GM10847 (cell line): ENCODE results near the gene MTX3.

ENCODE experiments used
- POLR2A ChIP-seq: IDR thresholded peaks from 2 replicates; pipeline ENCODE4 v1.6.1; 2011; ENCODE audit not compliant: insufficient read length; ENCODE audit errors: extremely low read depth

MTX3 gene, protein sequence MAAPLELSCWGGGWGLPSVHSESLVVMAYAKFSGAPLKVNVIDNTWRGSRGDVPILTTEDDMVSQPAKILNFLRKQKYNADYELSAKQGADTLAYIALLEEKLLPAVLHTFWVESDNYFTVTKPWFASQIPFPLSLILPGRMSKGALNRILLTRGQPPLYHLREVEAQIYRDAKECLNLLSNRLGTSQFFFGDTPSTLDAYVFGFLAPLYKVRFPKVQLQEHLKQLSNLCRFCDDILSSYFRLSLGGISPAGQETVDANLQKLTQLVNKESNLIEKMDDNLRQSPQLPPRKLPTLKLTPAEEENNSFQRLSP

GRCh38 chr5:79990598-79991507 is at the start of gene MTX3:
MTX3 (minus strand) TSS chr5:79991262; CDS start chr5:79991238, 24 bp downstream.
- TF ChIP-seq POLR2A = peak; percentile 49

- TF ChIP-seq POLR2A = no peak
Measured at GRCh38 chr5:80039650-80040049, 48.6 kb upstream of the MTX3 start.

GRCh38 chr5:80037366-80037765 is 46.3 kb upstream of the MTX3 start:
- no peak for TF ChIP-seq POLR2A

GRCh38 chr5:80036615-80037014 is 45.6 kb upstream of the MTX3 start:
- no peak for TF ChIP-seq POLR2A

GRCh38 chr5:80035839-80036238 is 44.8 kb upstream of the MTX3 start:
- no peak for TF ChIP-seq POLR2A

GRCh38 chr5:80034962-80035821 is 44.1 kb upstream of the MTX3 start, which contains the start of gene THBS4:
THBS4 (plus strand) TSS chr5:80035348; CDS start chr5:80035538, 190 bp downstream.
- no peak for TF ChIP-seq POLR2A

DNA sequence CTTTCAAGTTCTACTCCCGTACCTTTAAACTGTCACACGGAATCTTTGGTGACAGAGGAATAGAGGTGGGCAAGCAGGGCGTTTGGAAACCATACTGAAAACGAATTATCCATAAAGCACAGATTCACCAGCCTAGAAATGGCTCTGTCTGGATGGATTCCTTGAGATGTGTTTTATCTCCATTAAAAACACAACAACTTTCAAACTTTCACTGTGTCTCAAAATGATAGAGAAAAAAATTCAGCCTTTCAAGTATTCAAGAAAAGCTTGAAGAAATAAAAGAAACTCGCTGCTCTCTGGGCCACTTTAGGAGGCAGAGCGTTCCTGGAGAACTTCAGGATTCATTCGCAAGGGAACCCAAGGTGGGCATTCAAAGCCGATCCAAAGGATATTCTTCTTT is 43.5 kb upstream of the MTX3 start:
- no peak for TF ChIP-seq POLR2A

DNA sequence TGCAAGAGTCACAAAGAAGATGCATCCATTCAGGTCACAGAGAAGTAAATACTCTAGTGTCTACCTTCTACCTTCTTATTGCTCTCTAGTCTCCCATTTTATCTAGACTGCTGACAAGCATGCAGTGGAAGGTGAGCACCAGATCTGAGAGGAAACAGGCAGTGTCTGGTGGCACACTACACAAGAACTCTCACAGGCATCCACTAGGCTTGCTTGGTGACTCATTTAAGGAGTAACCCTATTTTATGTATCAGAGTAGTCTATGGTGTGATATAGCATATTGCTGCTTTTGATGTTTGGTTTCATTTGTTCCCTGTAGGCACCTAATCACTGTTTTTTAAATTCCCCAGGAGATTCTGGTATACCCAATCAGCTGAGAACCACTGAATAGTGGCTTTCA is 42.5 kb upstream of the MTX3 start:
- TF ChIP-seq POLR2A = no peak

DNA sequence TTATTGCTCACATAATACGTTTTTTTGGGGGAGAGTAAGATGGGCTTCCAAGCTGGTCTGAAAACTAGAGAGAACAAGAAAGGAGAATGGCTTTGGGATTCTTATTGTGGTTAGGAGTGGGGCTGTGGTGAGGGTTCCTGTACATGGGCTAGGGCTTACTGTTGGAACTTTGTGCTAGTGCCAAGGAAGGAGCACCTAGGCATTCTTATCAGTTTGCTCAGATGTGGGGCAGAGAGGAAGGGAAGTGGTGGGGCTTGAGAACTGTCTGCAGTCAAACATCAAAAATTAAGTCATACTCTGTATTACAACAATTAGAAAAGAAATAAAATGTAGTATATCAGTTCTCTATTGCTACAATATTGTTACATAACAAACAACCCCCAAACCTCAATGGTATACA is 40.0 kb upstream of the MTX3 start:
- no peak for TF ChIP-seq POLR2A

DNA sequence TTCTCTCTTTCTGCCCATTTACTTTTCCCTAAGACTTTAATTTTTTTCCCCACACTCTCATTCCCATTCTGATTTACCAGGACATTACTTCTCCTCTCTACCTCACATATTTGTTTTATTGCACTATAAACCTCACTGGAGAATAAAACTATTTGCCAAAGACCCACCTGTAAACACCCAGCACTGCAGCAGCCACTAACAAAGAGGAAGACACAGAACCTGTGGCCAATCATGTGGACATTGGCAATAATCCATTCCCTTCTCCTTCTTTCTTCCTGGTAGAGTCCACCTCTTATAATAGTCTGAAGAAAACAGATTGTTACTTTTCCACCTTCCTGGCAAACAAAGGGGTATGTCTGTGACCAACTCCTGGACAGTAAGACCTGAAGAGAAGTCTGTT is 35.8 kb upstream of the MTX3 start:
- no peak for TF ChIP-seq POLR2A

DNA sequence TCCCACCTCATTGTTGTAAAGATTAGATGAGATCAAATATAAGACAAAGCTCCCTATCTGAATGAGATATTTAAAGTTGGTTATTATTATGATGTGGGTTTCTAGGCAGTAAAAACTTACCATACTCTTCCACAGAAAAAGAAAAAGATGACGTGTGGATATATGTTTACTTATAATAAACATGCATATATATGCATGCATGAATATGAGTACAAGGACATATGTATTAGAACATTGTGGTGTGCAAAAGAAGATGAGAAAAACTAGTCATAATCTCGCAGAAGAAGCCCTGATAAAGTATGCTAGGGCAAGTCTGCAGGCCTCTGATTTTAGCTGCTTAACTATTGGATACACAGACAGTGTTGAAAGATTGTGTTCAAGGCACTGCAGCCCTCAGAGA is 34.0 kb upstream of the MTX3 start:
- TF ChIP-seq POLR2A = no peak

GRCh38 chr5:80010754-80011392 is 19.8 kb upstream of the MTX3 start:
- no peak for TF ChIP-seq POLR2A

GRCh38 chr5:80008995-80009765 is 18.1 kb upstream of the MTX3 start:
- no peak for TF ChIP-seq POLR2A

- no peak for TF ChIP-seq POLR2A
Measured at GRCh38 chr5:80002677-80003076, 11.6 kb upstream of the MTX3 start.
